Karpas-422 (cell line): ENCODE results near the gene CADM1. TPM values are rescaled to one million over a fixed set of nuclear protein-coding genes. Genes with fewer than 3 reads are reported as not detected.

Source experiments
- DNase-seq: peaks from one replicate; pipeline ENCODE4 v3.0.0-alpha.2; 2015
- H2AFZ ChIP-seq: fragments of 200-600 bp; sonication (generic); 2 replicates; pipeline ENCODE4 v1.6.1; 2014; ENCODE audit warnings: antibody characterized with exemption, low read length, mixed read lengths
- H3K27ac ChIP-seq: fragments of 200-600 bp; sonication (generic); 2 replicates; pipeline ENCODE4 v1.5.1; 2014; ENCODE audit warnings: mild to moderate bottlenecking, low read length, moderate library complexity
- H3K27me3 ChIP-seq: fragments of 200-600 bp; sonication (generic); 2 replicates; pipeline ENCODE4 v1.6.1; 2014; ENCODE audit warnings: low read length, mixed read lengths
- H3K36me3 ChIP-seq: fragments of 200-600 bp; sonication (generic); 2 replicates; pipeline ENCODE4 v1.6.1; 2014; ENCODE audit warnings: low read length, mixed read lengths; ENCODE audit not compliant: insufficient read depth
- H3K4me1 ChIP-seq: fragments of 200-600 bp; sonication (generic); 2 replicates; pipeline ENCODE4 v1.6.1; 2014; ENCODE audit warnings: mild to moderate bottlenecking, low read length, mixed read lengths
- H3K4me2 ChIP-seq: fragments of 200-600 bp; sonication (generic); 2 replicates; pipeline ENCODE4 v1.6.1; 2014; ENCODE audit warnings: low read length, low read depth, mild to moderate bottlenecking; ENCODE audit not compliant: poor library complexity, severe bottlenecking
- H3K4me3 ChIP-seq: fragments of 200-600 bp; sonication (generic); 2 replicates; pipeline ENCODE4 v1.5.1; 2014; ENCODE audit warnings: mild to moderate bottlenecking, antibody characterized with exemption, low read length, mixed read lengths
- H3K79me2 ChIP-seq: fragments of 200-600 bp; sonication (generic); 2 replicates; pipeline ENCODE4 v1.6.1; 2014; ENCODE audit warnings: mild to moderate bottlenecking, low read length, mixed read lengths
- H3K9ac ChIP-seq: fragments of 200-600 bp; sonication (generic); 2 replicates; pipeline ENCODE4 v1.6.0; 2014; ENCODE audit warnings: low read length
- H3K9me2 ChIP-seq: fragments of 200-600 bp; sonication (generic), shearing (Covaris generic); replicated peaks from 2 replicates; pipeline ENCODE4 v1.6.0; 2014; ENCODE audit warnings: mild to moderate bottlenecking, low read length, moderate library complexity; ENCODE audit not compliant: insufficient read depth
- H3K9me3 ChIP-seq: fragments of 300-700, 200-600 bp; sonication (generic); 2 replicates; pipeline ENCODE4 v1.6.1; 2014; ENCODE audit warnings: low read length, mixed read lengths
- H4K20me1 ChIP-seq: fragments of 200-600 bp; sonication (generic); 2 replicates; pipeline ENCODE4 v1.6.1; 2014; ENCODE audit warnings: mild to moderate bottlenecking, antibody characterized with exemption, low read length, low read depth; ENCODE audit not compliant: insufficient read depth
- total RNA-seq: library from RNA; depleted of rRNA; stranded (reverse); fragments of >200 nt; shearing (Covaris generic); gene quantifications from 2 replicates; pipeline ENCODE4 v1.2.3, GENCODE V29; 2014; ENCODE audit warnings: low replicate concordance

CADM1 gene
- total RNA-seq, 1 experiment from 2014 or later = not detected

DNA sequence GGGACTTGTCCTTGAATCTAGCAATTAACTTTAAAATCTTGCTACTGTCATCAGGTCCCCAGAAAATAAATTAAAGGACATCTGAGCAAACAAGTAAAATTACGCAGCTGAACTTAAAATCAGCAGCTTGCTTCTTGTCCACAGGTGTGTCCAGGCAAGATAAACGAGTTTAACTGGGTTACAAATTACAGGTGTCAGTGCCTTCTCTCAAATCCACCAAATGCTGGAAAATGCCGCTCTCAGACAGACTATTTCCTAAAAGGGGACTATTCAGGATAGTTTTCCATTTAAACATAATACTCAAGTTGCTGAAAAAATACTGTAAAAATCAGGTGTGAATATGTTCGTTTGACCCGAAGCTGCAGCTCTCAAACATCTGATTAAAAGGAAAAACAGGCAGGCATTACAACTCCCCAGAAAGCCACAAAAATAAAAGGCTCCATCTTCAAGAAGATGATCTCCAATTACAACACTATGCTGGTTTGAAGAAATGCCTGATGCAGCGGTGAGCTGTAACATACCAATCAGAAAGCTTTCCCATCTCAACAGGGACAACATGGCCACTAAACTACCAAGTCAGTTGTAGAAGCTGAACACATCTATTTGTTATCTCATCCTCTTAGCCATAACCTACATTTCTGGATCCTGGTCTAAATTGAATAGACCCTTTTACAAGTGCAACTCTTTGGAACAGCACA, 82.1 kb downstream of the CADM1 start:
- DNase-seq = no peak
- Histone ChIP-seq H2AFZ (no peak overlapping the region), H3K9me3 (no peaks in the 10 kb centered on the region), H3K36me3 (no peaks in the 10 kb centered on the region), H3K4me1 (no peaks in the 10 kb centered on the region), H3K9ac (no peak overlapping the region), H3K9me2 (no peaks in the 10 kb centered on the region), H3K4me3 (no peak overlapping the region), H3K27me3 (no peaks in the 10 kb centered on the region), H3K4me2 (no peak overlapping the region), H3K27ac (no peak overlapping the region), H4K20me1 (no peaks in the 10 kb centered on the region), H3K79me2 (no peaks in the 10 kb centered on the region)

DNA sequence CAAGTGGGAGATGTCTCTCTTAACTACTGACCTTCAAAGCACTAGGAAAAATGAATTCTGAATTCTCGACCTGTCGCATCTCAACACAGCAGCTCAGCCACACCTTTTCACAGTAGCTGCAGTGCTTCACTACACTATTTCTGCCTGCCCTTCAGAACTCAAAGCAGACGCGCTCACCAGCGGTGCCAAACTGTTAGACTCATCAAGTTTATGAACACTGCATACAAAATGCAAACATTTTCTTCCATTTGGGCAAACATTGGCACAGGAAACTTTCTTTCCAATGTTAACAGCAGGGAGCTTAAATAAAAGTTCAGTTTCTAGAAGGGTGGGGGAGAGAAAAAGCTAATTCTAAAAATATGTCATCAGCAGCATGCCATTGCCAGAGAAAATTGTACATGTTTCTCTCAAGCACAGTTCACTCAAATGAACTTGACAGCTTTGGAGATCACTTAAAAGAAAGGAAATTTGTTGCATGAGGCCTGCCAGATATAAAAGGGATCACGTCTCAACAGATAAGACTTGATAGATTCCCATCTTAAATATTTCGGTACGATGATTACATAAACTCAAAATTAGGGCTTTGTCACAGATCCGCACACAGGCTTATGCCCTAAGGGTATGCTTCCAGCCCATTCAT, 82.7 kb downstream of the CADM1 start:
- Histone ChIP-seq H3K36me3 (no peaks in the 10 kb centered on the region), H3K9me3 (no peaks in the 10 kb centered on the region), H3K79me2 (no peaks in the 10 kb centered on the region), H2AFZ (no peak overlapping the region), H3K27ac (no peak overlapping the region), H3K27me3 (no peaks in the 10 kb centered on the region), H4K20me1 (no peaks in the 10 kb centered on the region), H3K9ac (no peak overlapping the region), H3K4me1 (no peaks in the 10 kb centered on the region), H3K4me3 (no peak overlapping the region), H3K9me2 (no peaks in the 10 kb centered on the region), H3K4me2 (no peak overlapping the region)
- no peak for DNase-seq

DNA sequence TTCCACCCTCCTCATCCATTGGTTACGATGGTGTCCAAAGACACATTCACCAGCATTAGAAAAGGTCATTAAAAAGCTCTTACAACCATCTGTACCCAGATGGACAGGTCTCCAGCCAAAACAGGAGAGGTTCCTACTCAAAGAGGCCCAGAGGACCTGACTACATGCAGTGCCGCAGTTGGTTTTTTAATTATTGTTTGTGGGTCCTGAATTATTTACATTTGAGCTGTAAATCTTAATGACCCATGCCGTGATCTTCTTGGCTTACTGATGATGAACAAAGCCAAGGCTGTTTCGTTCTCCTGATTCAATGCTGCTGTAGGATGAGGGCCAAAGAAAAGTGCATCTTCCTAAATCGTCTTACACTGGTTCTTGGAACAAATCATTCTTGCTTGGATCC, 83.7 kb downstream of the CADM1 start:
- H3K4me3 ChIP-seq = no peak overlapping the region
- no peaks in the 10 kb centered on the region for H3K9me3 ChIP-seq
- H3K27me3 ChIP-seq = no peaks in the 10 kb centered on the region
- H3K4me1 ChIP-seq = no peaks in the 10 kb centered on the region
- no peak overlapping the region for H3K4me2 ChIP-seq
- no peaks in the 10 kb centered on the region for H3K36me3 ChIP-seq
- no peak for DNase-seq
- no peak overlapping the region for H2AFZ ChIP-seq
- H3K27ac ChIP-seq = no peak overlapping the region
- no peaks in the 10 kb centered on the region for H3K9me2 ChIP-seq
- no peak overlapping the region for H3K9ac ChIP-seq
- H4K20me1 ChIP-seq = no peaks in the 10 kb centered on the region
- H3K79me2 ChIP-seq = no peaks in the 10 kb centered on the region

DNA sequence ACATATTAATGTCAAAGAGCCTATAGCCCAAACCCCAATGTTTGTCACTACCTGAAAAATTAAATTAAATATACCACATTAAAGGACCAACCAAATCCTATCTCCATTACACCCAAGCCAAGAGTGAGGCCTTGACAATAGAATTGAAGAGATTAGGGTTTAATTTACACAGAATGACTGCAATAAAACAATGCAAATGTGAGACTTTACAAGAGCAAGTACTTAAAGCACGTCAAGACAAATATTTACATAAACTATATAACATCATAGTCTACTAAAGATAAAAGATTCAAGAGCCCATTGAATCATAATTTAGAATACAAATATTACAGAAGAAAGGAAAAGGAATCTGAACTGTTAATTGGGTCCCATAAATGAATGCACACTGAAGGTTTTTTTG, 85.6 kb downstream of the CADM1 start:
- Histone ChIP-seq H3K4me2 (no peak overlapping the region), H3K9me2 (no peaks in the 10 kb centered on the region)

DNA sequence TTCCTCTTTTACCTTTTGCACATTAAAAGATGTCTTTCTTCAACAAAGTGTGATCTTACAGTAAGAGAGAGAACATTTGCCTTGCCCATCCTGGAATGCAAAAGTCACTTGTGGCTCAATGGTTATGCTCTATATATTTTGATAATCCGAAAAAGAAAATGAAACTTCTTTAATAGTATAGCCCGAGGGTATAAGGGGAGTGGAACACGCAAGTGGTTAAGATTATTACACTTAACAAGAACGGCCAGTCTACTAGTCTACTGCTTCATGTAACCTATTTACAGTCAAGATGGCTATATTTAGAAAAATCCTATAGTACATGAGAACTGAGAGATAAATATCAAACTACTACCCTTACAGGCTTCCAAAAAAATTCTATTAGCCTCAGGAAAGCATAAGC, 86.1 kb downstream of the CADM1 start:
- Histone ChIP-seq H3K27me3 (no peaks in the 10 kb centered on the region), H3K4me2 (no peak overlapping the region), H4K20me1 (no peaks in the 10 kb centered on the region), H3K9me2 (no peaks in the 10 kb centered on the region), H3K4me3 (no peak overlapping the region), H3K79me2 (no peaks in the 10 kb centered on the region), H3K9ac (no peak overlapping the region), H3K9me3 (no peaks in the 10 kb centered on the region), H2AFZ (no peak overlapping the region), H3K36me3 (no peaks in the 10 kb centered on the region), H3K27ac (no peak overlapping the region), H3K4me1 (no peaks in the 10 kb centered on the region)
- DNase-seq = no peak

More for the DNA sequence above, 85.6 kb downstream of the CADM1 start:
- no peak overlapping the region for H3K9ac ChIP-seq
- no peaks in the 10 kb centered on the region for H3K9me3 ChIP-seq
- no peaks in the 10 kb centered on the region for H4K20me1 ChIP-seq
- no peak overlapping the region for H3K4me3 ChIP-seq
- no peak overlapping the region for H2AFZ ChIP-seq
- no peaks in the 10 kb centered on the region for H3K4me1 ChIP-seq
- H3K79me2 ChIP-seq = no peaks in the 10 kb centered on the region
- no peaks in the 10 kb centered on the region for H3K36me3 ChIP-seq
- no peak overlapping the region for H3K27ac ChIP-seq
- no peak for DNase-seq
- H3K27me3 ChIP-seq = no peaks in the 10 kb centered on the region

DNA sequence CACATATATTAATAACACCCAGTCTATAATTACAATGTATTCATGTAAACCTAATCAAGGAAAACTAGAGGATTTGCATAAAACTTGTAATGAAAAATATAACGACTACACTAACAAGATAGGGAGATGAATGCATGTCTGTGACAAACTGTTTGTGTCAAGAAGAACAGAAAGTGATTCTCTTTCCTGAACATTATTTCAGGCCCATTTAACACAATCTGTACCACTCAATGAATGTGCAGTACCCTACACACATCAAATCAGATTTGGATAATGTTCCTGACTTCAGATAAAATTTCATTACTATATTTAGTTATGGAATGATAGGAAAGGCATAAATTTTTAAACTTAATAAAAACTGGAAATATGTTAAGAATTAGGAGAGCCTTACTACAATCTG, 93.1 kb downstream of the CADM1 start:
- H3K27me3 ChIP-seq = no peaks in the 10 kb centered on the region
- no peaks in the 10 kb centered on the region for H3K9me2 ChIP-seq
- H3K9me3 ChIP-seq = no peaks in the 10 kb centered on the region
- no peak overlapping the region for H2AFZ ChIP-seq
- H3K9ac ChIP-seq = no peak overlapping the region
- DNase-seq = no peak
- H3K79me2 ChIP-seq = no peaks in the 10 kb centered on the region
- H3K36me3 ChIP-seq = no peaks in the 10 kb centered on the region
- H4K20me1 ChIP-seq = no peaks in the 10 kb centered on the region
- H3K4me2 ChIP-seq = no peak overlapping the region
- H3K4me3 ChIP-seq = no peak overlapping the region
- H3K4me1 ChIP-seq = no peaks in the 10 kb centered on the region
- no peak overlapping the region for H3K27ac ChIP-seq

DNA sequence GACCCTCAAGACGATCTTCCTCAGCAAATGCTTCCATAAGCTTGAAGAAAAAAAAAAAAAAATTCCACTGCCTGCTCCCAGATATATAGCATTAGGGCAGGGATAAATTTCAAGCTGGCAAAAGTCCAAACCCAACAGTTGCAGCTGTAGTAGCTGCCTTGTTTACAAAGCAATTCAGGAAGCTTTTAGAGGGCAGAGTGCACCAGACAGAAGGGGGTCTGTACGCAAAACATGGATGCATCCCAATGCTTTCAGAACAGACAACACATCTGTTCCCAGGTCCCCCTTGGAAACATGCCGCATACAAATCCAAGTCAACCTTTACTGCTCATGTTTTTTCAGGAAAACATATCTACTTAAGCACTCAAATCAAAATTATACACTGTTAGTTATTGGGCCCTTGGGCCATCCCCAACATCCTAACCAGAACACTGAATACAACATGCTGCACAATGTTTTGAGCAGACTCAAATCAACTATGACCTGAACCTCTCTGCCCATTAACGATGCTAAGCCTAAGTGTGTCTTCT, 94.5 kb downstream of the CADM1 start:
- Histone ChIP-seq H3K4me1 (no peaks in the 10 kb centered on the region), H3K27me3 (no peaks in the 10 kb centered on the region), H3K9me2 (no peaks in the 10 kb centered on the region), H4K20me1 (no peaks in the 10 kb centered on the region), H3K9ac (no peak overlapping the region), H3K27ac (no peak overlapping the region), H3K9me3 (no peaks in the 10 kb centered on the region), H2AFZ (no peak overlapping the region), H3K4me2 (no peak overlapping the region), H3K4me3 (no peak overlapping the region), H3K79me2 (no peaks in the 10 kb centered on the region), H3K36me3 (no peaks in the 10 kb centered on the region)
- no peak for DNase-seq

DNA sequence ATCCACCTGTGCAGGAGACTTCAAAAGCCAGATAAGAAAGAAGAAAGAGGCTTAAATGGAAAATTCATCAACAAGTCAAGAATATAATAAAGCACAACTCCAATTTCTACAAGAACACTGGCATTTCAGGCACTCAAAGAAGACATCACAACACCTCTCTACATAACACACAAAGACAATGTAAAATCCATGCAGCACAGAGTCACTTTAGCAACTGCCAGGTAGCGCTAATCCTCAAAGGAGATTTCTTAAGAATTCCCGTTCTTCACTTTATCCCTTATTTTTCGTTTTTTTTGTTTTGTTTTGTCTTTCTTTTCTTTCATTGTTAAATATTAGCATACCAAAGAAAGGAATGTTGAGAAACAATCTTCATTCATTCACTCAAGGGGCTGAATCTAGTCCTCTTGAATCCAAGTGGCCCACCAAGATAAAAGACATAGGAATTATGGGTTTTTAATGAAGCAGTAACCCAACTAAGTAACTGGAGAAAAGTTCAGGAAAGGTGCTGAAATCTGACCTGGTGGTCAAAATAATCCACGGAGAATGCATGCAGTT, 95.0 kb downstream of the CADM1 start:
- Histone ChIP-seq H3K9me3 (no peaks in the 10 kb centered on the region), H3K27me3 (no peaks in the 10 kb centered on the region), H3K36me3 (no peaks in the 10 kb centered on the region), H3K9me2 (no peaks in the 10 kb centered on the region), H3K79me2 (no peaks in the 10 kb centered on the region), H3K4me2 (no peak overlapping the region), H3K4me1 (no peaks in the 10 kb centered on the region), H3K9ac (no peak overlapping the region), H3K4me3 (no peak overlapping the region), H2AFZ (no peak overlapping the region), H4K20me1 (no peaks in the 10 kb centered on the region), H3K27ac (no peak overlapping the region)
- no peak for DNase-seq
